ENCODE data around the gene WDR48. TPM values are rescaled to one million over a fixed set of nuclear protein-coding genes. Genes with fewer than 3 reads are reported as not detected.

The WDR48 gene
- total and polyA plus RNA-seq, 9 of the 15 experiments (the other 6 are each of a cell fraction or from before 2014, with no cell fraction given) = 26.6 to 70.6 (median 48.0) TPM

DNA sequence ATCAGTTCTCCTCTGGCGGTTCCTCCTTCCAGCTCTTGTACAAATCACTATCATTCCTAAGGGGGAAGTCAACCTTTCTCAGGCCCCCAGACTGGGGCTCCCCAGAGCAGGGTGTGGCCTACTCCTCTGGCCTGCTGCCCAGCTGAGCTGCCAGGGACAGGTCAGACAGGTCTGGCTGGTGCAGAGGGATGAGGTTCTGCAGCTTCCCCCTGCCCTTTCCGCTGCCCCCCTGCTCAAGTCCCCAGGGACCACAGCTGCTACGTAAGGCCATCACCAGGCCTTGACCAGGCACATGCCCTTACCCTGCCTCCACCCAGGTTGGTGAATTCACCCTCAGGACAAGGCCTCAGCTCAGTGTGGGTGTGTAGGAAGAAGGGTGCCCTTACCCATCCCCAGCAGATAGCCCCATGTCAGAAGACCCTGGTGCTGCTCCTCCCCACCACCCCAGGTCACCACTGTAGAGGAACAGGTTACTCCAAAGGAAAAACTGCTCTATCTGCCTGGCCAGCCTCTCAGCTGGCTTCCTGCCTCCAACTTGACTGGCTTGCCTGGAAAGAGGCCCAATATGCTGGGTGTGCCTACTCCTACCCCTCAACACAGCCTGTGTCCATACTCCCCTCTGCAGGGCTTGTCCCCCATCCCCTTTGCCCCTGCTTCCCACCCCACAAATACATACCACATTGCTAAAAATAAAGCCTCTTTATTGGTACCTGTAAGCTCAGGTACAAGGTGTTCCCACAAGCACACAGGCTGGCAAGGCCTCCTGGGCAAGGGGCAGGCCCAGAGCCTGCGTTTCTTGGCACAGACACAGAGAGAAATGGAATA lies 89.6 kb downstream of the WDR48 start:
- BruUV-seq (replicated peaks) = no TSS peak
- Histone ChIP-seq H3K9me1 (ENCODE audit: control insufficient read depth, insufficient read depth, low read length) (peaks cover 1% of the 10 kb centered on the region), H3K4me2 (ENCODE audit: insufficient read depth, low read length) (no peak overlapping the region), H3K36me3 (ENCODE audit: control insufficient read depth, insufficient read depth, low read length) (peaks cover 65% of the 10 kb centered on the region), H2AFZ (ENCODE audit: low read depth, low read length) (no peak overlapping the region), H3K9me3 (replicated peaks; ENCODE audit: control insufficient read depth, insufficient read depth, low read depth, low read length) (no peaks in the 10 kb centered on the region), H3K4me1 (replicated peaks in 1 of 2; ENCODE audit: control insufficient read depth in 2 of 2, insufficient read depth in 2 of 2, low read length in 2 of 2) (peaks cover 8 to 20% of the 10 kb centered on the region in 2 experiments; a peak in 4 of 5 replicates), H3K27me3 (ENCODE audit: control insufficient read depth in 2 of 2, insufficient read depth in 2 of 2, low read length in 2 of 2) (no peaks in the 10 kb centered on the region), H3K4me3 (no peak overlapping the region), H4K20me1 (replicated peaks; ENCODE audit: control insufficient read depth, insufficient read depth, low read length) (peaks cover 33% of the 10 kb centered on the region), H3K9ac (ENCODE audit: insufficient read depth in 1 of 2, low read depth in 2 of 2, low read length in 2 of 2) (peak overlapping the region in 1 of 2 experiments; percentile 84; a peak in 2 of 4 replicates), H3K79me2 (ENCODE audit: control insufficient read depth, insufficient read depth, low read length) (peaks cover 5% of the 10 kb centered on the region; the same call in 2 of the 3 replicates), H3K27ac (ENCODE audit: extremely low read depth, low read depth, low read length) (no peak overlapping the region)
- ATAC-seq (peak; percentile 69), FAIRE-seq (no peak), DNase-seq (ENCODE audit: extremely low read depth in 1 of 4, low spot score in 3 of 4) (peak in 2 of 4 experiments; percentile 34 to 40)
- ChIA-PET POLR2A (interaction anchor here (0.6 to 2.5 kb wide), 9 partner anchors 9 to 1052 kb away, joined by 3 to 21 read pairs (median 3); no protein-coding TSS in a partner anchor), CTCF (ENCODE audit: low intra/inter-chr PET ratio) (no interaction called here)
- intact Hi-C loops (cut with micrococcal nuclease) (no loop called here), in situ Hi-C loops (cut with MboI) (no loop called here)
- whole genome bisulfite sequencing (ENCODE audit: insufficient coverage, low coverage, missing lambda C conversion rate) = 69% methylated on average over 4 of the region's 4 CpGs
- TF ChIP-seq BRCA1 (IDR thresholded peaks at IDR 0.05) = no peak
- TF ChIP-seq BRCA1 (CRISPR knock-in tag; IDR thresholded peaks at IDR 0.05) = 0 out of 2 replicates have a peak, but pooled peaks have one; percentile 39
- TF ChIP-seq, protein P1, sequence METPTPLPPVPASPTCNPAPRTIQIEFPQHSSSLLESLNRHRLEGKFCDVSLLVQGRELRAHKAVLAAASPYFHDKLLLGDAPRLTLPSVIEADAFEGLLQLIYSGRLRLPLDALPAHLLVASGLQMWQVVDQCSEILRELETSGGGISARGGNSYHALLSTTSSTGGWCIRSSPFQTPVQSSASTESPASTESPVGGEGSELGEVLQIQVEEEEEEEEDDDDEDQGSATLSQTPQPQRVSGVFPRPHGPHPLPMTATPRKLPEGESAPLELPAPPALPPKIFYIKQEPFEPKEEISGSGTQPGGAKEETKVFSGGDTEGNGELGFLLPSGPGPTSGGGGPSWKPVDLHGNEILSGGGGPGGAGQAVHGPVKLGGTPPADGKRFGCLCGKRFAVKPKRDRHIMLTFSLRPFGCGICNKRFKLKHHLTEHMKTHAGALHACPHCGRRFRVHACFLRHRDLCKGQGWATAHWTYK (CRISPR knock-in tag; IDR thresholded peaks at IDR 0.05) = 0 out of 2 replicates have a peak, but pooled peaks have one; percentile 50
- TF ChIP-seq CTBP1 (IDR thresholded peaks at IDR 0.05; ENCODE audit: borderline replicate concordance) = peak; percentile 14; the same call in 1 of the 2 replicates
- TF ChIP-seq RBFOX2 (IDR thresholded peaks at IDR 0.05; ENCODE audit: low read depth, low read length) = peak; percentile 55; the same call in 1 of the 2 replicates
- peak; percentile 29; the same call in 1 of the 2 replicates for TF ChIP-seq SUPT5H (IDR thresholded peaks at IDR 0.05)
- TF ChIP-seq HMGXB4 (CRISPR knock-in tag; IDR thresholded peaks at IDR 0.05) = no peak
- TF ChIP-seq SPI1 (IDR thresholded peaks at IDR 0.05; ENCODE audit: borderline replicate concordance, low read depth, low read length) = peak; percentile 25; the same call in 1 of the 2 replicates
- TF ChIP-seq LCOR (CRISPR knock-in tag; IDR thresholded peaks at IDR 0.05) = no peak
- TF ChIP-seq NFIC (IDR thresholded peaks at IDR 0.05) = peak; percentile 54; the same call in 1 of the 2 replicates
- peak; percentile 62 for TF ChIP-seq POLR2B (IDR thresholded peaks at IDR 0.05; ENCODE audit: low read depth, partially characterized antibody)
